Mesendoderm (in vitro differentiated cells): Measurements from ENCODE around the gene CADM2.

Experiments used
- DNase-seq: peaks from one replicate; pipeline ENCODE4 v3.0.0; 2013
- H2AK5ac ChIP-seq: 2 replicates; pipeline ENCODE4 v1.6.1; 2013; ENCODE audit warnings: low read length, inconsistent platforms
- H2BK120ac ChIP-seq: 2 replicates; pipeline ENCODE4 v1.6.1; 2013; ENCODE audit warnings: low read depth, mild to moderate bottlenecking, low read length, moderate library complexity, mixed read lengths
- H2BK15ac ChIP-seq: replicated peaks from 2 replicates; pipeline ENCODE4 v1.6.1; 2013; ENCODE audit warnings: low read depth, mild to moderate bottlenecking, moderate library complexity
- H2BK5ac ChIP-seq: 2 replicates; pipeline ENCODE4 v1.6.1; 2013; ENCODE audit warnings: low read length, inconsistent platforms
- H3K18ac ChIP-seq: 2 replicates; pipeline ENCODE4 v1.6.1; 2013; ENCODE audit warnings: mild to moderate bottlenecking, low read length, mixed read lengths
- H3K23ac ChIP-seq: one replicate; pipeline ENCODE4 v1.6.1; 2013; ENCODE audit warnings: low read length
- H3K27ac ChIP-seq: 2 replicates; pipeline ENCODE4 v1.5.1; 2013; ENCODE audit warnings: low read depth, mild to moderate bottlenecking, inconsistent platforms, low read length, moderate library complexity
- H3K27me3 ChIP-seq: 2 replicates; pipeline ENCODE4 v1.6.1; 2013; ENCODE audit warnings: low read length, control low read depth, mild to moderate bottlenecking, inconsistent platforms; ENCODE audit not compliant: insufficient read depth, poor library complexity
- H3K36me3 ChIP-seq: 2 replicates; pipeline ENCODE4 v1.6.1; 2013; ENCODE audit warnings: low read length, inconsistent platforms; ENCODE audit not compliant: control insufficient read depth, insufficient read depth
- H3K4ac ChIP-seq: one replicate; pipeline ENCODE4 v1.6.1; 2013; ENCODE audit warnings: low read depth, mild to moderate bottlenecking, low read length, moderate library complexity
- H3K4me1 ChIP-seq: 2 replicates; pipeline ENCODE4 v1.6.1; 2013; ENCODE audit warnings: low read depth, low read length, inconsistent platforms; ENCODE audit not compliant: control insufficient read depth
- H3K4me2 ChIP-seq: 2 replicates; pipeline ENCODE4 v1.6.1; 2013; ENCODE audit warnings: low read length
- H3K4me3 ChIP-seq: 2 replicates; pipeline ENCODE4 v1.5.1; 2013; ENCODE audit warnings: mild to moderate bottlenecking, low read length
- H3K56ac ChIP-seq: one replicate; pipeline ENCODE4 v1.6.1; 2013; ENCODE audit warnings: low read length
- H3K79me1 ChIP-seq: 2 replicates; pipeline ENCODE4 v1.6.1; 2013; ENCODE audit warnings: low read length, inconsistent platforms
- H3K79me2 ChIP-seq: 2 replicates; pipeline ENCODE4 v1.6.1; 2013; ENCODE audit warnings: mild to moderate bottlenecking, low read length; ENCODE audit not compliant: control insufficient read depth, insufficient read depth
- H3K9ac ChIP-seq: 2 replicates; pipeline ENCODE4 v1.6.1; 2013; ENCODE audit warnings: low read length, inconsistent platforms
- H4K5ac ChIP-seq: one replicate; pipeline ENCODE4 v1.6.1; 2013; ENCODE audit warnings: low read length
- H4K8ac ChIP-seq: one replicate; pipeline ENCODE4 v1.6.1; 2013; ENCODE audit warnings: low read depth, mild to moderate bottlenecking, control low read depth, low read length, moderate library complexity
- WGBS: extraction: QIAGEN DNeasy Blood & Tissue Kit; methylation state at CpG from one replicate; pipeline ENCODE4 v1.1.7; 2013; ENCODE audit warnings: low lambda C conversion rate, missing lambda C conversion rate; ENCODE audit not compliant: insufficient coverage; ENCODE audit errors: extremely low coverage; 5-methylcytosine and 5-hydroxymethylcytosine counted together

The CADM2 gene

DNA sequence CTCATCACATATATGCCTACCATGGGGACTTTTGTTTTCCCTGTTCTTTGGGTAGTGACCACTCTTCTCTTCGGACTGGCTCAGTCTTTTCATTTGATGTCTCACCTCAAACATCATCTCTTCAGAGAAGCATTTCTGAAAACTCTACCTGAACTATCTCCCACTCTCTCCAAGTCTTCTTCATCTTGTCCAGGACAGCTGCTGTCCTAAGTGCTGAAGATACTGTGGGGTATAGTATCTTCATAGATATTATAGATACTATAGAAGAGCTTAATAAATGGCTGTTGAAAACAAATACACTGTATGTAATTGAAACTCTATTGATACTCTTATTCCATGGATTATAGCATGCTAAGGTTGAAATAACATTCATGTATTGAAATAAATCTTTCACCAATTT lies 672.3 kb downstream of the CADM2 start:
- H3K79me2 ChIP-seq, result no peaks in the 10 kb centered on the region
- H3K27ac ChIP-seq, result no peak overlapping the region
- no peak overlapping the region for H2BK120ac ChIP-seq
- no peak overlapping the region for H2BK5ac ChIP-seq
- H3K23ac ChIP-seq, result no peak overlapping the region
- H3K4ac ChIP-seq, result no peak overlapping the region
- no peak overlapping the region for H3K56ac ChIP-seq
- H2BK15ac ChIP-seq, result no peak overlapping the region
- no peak overlapping the region for H4K5ac ChIP-seq
- H2AK5ac ChIP-seq, result no peak overlapping the region
- H3K27me3 ChIP-seq, result no peaks in the 10 kb centered on the region
- H3K9ac ChIP-seq, result no peak overlapping the region
- DNase-seq, result no peak
- no CpG with 5 or more reads among the region's 1 CpG for WGBS
- H3K4me1 ChIP-seq, result no peaks in the 10 kb centered on the region
- no peak overlapping the region for H3K4me2 ChIP-seq
- H3K79me1 ChIP-seq, result no peaks in the 10 kb centered on the region
- H3K36me3 ChIP-seq, result no peaks in the 10 kb centered on the region
- no peak overlapping the region for H3K4me3 ChIP-seq
- H3K18ac ChIP-seq, result no peak overlapping the region
- no peak overlapping the region for H4K8ac ChIP-seq

DNA sequence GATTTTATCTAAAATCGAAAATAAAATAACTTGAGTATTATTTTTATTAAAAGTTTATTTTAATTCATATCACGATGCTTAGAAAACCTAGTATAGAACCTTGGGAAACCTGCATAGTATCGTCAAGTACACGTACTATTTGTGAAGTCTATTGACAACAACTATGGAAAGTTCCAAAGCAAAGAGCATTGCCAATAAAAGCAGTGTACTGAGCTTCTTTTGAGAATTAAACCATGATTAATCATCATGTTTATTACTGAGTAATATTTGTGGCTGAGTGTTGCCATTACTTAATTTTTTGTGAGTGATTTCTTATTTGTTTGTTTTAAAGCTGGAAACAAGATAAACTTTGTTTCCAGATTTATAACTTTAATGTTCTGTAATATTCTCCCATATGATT lies 674.1 kb downstream of the CADM2 start:
- H3K27ac ChIP-seq, result no peak overlapping the region
- no peak overlapping the region for H4K8ac ChIP-seq
- H3K36me3 ChIP-seq, result no peaks in the 10 kb centered on the region
- no peak overlapping the region for H3K18ac ChIP-seq
- no peaks in the 10 kb centered on the region for H3K4me1 ChIP-seq
- H3K56ac ChIP-seq, result no peak overlapping the region
- no peaks in the 10 kb centered on the region for H3K27me3 ChIP-seq
- H2AK5ac ChIP-seq, result no peak overlapping the region
- no peaks in the 10 kb centered on the region for H3K79me1 ChIP-seq
- H2BK120ac ChIP-seq, result no peak overlapping the region
- H3K4ac ChIP-seq, result no peak overlapping the region
- no peak overlapping the region for H4K5ac ChIP-seq
- no peak overlapping the region for H3K23ac ChIP-seq
- H3K4me2 ChIP-seq, result no peak overlapping the region
- DNase-seq, result no peak
- no peak overlapping the region for H2BK5ac ChIP-seq
- no CpG with 5 or more reads among the region's 4 CpGs for WGBS
- no peak overlapping the region for H3K9ac ChIP-seq
- no peak overlapping the region for H3K4me3 ChIP-seq
- H3K79me2 ChIP-seq, result no peaks in the 10 kb centered on the region
- no peak overlapping the region for H2BK15ac ChIP-seq

DNA sequence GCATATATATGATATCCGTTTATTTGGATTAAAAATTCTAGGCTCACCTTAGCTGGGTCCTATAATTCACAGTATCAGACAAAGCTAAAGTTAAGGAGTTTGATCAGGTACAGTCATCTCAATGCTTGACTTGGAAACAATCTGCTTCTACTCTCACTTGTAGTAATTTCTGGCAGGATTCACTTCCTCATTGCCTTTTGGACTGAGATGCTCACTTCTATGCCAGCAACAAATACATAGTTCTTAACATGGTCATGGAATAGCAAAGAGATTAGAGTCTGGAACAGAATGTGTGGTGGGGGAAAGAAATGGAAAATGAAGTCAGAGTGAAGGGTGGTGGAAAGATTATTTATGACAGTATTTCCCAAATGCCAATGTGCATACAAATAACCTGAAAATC lies 693.6 kb downstream of the CADM2 start:
- H4K8ac ChIP-seq, result no peak overlapping the region
- H3K79me1 ChIP-seq, result no peaks in the 10 kb centered on the region
- no peak overlapping the region for H2BK15ac ChIP-seq
- DNase-seq, result no peak
- no peak overlapping the region for H3K4me2 ChIP-seq
- H3K9ac ChIP-seq, result no peak overlapping the region
- H4K5ac ChIP-seq, result no peak overlapping the region
- H3K27me3 ChIP-seq, result no peaks in the 10 kb centered on the region
- no peak overlapping the region for H3K27ac ChIP-seq
- H2BK120ac ChIP-seq, result no peak overlapping the region
- H3K56ac ChIP-seq, result no peak overlapping the region
- H3K18ac ChIP-seq, result no peak overlapping the region
- H3K4me1 ChIP-seq, result no peaks in the 10 kb centered on the region
- H3K23ac ChIP-seq, result no peak overlapping the region
- H3K36me3 ChIP-seq, result no peaks in the 10 kb centered on the region
- no peaks in the 10 kb centered on the region for H3K79me2 ChIP-seq
- H2BK5ac ChIP-seq, result no peak overlapping the region
- H3K4me3 ChIP-seq, result no peak overlapping the region
- no peak overlapping the region for H3K4ac ChIP-seq
- no peak overlapping the region for H2AK5ac ChIP-seq
- WGBS, result no CpG with 5 or more reads among the region's 1 CpG

DNA sequence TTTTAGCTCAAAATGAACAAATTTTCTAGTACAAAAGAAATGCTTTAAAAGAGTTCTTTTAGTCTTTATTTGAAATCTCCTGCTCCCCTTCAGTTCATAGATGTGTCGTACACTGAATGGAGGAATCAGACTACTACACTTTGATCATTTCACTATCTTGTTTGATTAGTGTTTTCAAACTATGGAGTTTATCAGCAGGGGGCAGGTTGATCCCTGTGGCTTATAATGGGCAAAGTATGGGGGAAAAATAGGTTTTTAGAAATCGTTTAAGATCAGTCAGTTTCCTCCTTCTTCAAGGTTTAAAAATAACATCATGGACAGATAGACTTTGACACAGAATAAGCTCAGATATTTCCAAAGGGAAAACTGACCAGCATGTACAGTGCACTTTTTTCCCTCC lies 701.7 kb downstream of the CADM2 start:
- H3K36me3 ChIP-seq, result no peaks in the 10 kb centered on the region
- no peaks in the 10 kb centered on the region for H3K27me3 ChIP-seq
- no peak overlapping the region for H3K56ac ChIP-seq
- no peak for DNase-seq
- no peaks in the 10 kb centered on the region for H3K4me1 ChIP-seq
- no peak overlapping the region for H3K4ac ChIP-seq
- no peak overlapping the region for H4K5ac ChIP-seq
- no peak overlapping the region for H2BK15ac ChIP-seq
- no peak overlapping the region for H2BK120ac ChIP-seq
- H2AK5ac ChIP-seq, result no peak overlapping the region
- no peak overlapping the region for H3K4me3 ChIP-seq
- H3K27ac ChIP-seq, result no peak overlapping the region
- WGBS, result no CpG with 5 or more reads among the region's 2 CpGs
- H4K8ac ChIP-seq, result no peak overlapping the region
- H3K9ac ChIP-seq, result no peak overlapping the region
- H3K18ac ChIP-seq, result no peak overlapping the region
- H3K4me2 ChIP-seq, result no peak overlapping the region
- H3K23ac ChIP-seq, result no peak overlapping the region
- no peak overlapping the region for H2BK5ac ChIP-seq
- H3K79me2 ChIP-seq, result no peaks in the 10 kb centered on the region
- no peaks in the 10 kb centered on the region for H3K79me1 ChIP-seq

DNA sequence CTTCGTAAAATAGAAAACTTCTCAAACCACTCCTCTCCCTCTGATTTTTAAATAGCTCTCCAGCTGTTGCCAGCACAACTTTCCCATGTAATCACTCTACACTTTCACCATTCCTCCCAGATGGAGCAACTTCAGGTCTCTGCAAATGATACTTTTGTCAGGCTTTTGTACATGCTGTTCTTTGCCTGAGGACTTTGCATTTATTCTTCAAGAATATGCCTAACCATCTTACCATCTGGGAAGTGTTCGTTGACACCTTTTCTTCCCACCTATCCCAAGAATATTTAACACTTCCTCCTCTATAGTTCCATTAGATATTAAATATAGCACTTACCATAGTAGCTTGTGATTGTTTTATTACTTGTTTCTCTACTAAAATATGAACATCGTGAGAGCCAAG lies 703.7 kb downstream of the CADM2 start:
- Histone ChIP-seq H3K18ac (no peak overlapping the region), H2BK15ac (no peak overlapping the region), H2BK5ac (no peak overlapping the region), H3K4ac (no peak overlapping the region), H3K79me1 (no peaks in the 10 kb centered on the region), H2AK5ac (no peak overlapping the region), H3K4me3 (no peak overlapping the region), H3K23ac (no peak overlapping the region), H3K4me2 (no peak overlapping the region), H3K27ac (no peak overlapping the region), H3K27me3 (no peaks in the 10 kb centered on the region), H3K9ac (no peak overlapping the region), H4K5ac (no peak overlapping the region), H3K4me1 (no peaks in the 10 kb centered on the region), H3K36me3 (no peaks in the 10 kb centered on the region), H4K8ac (no peak overlapping the region), H3K56ac (no peak overlapping the region), H2BK120ac (no peak overlapping the region), H3K79me2 (no peaks in the 10 kb centered on the region)
- no CpG with 5 or more reads among the region's 3 CpGs for WGBS
- no peak for DNase-seq

DNA sequence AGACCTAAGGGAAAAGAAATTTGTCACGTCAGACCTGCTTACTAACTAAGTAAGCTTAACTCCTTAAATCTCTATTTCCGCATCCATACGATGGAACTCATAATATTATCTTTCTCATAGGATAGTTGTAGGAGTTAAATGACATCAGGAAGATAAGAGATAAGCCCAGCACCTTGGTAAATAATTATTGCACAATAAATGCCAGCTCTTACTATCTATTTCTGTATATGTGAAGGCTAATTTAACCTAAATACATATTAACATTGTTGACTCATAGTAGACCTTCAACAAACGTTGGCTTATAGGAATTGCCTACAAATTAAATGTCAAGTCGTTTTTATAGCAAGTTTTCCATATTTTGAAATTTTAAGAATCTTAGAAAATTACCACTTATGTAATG lies 709.0 kb downstream of the CADM2 start:
- Histone ChIP-seq H3K4me1 (no peaks in the 10 kb centered on the region), H3K9ac (no peak overlapping the region), H3K79me1 (no peaks in the 10 kb centered on the region), H3K23ac (no peak overlapping the region), H2BK5ac (no peak overlapping the region), H3K4ac (no peak overlapping the region), H3K27me3 (no peaks in the 10 kb centered on the region), H3K56ac (no peak overlapping the region), H4K5ac (no peak overlapping the region), H3K27ac (no peak overlapping the region), H4K8ac (no peak overlapping the region), H3K18ac (no peak overlapping the region), H3K4me2 (no peak overlapping the region), H2AK5ac (no peak overlapping the region), H2BK120ac (no peak overlapping the region), H3K4me3 (no peak overlapping the region), H2BK15ac (no peak overlapping the region), H3K36me3 (no peaks in the 10 kb centered on the region), H3K79me2 (no peaks in the 10 kb centered on the region)
- WGBS, result no CpG with 5 or more reads among the region's 5 CpGs
- no peak for DNase-seq
